B cell (primary cell): ENCODE results near the gene TTLL10. TPM values are rescaled to one million over a fixed set of nuclear protein-coding genes. Genes with fewer than 3 reads are reported as not detected.

ENCODE experiments used
- ATAC-seq: fragments of 200-7000 bp; cut with Tn5 transposase; one replicate; pipeline ENCODE4 v1.10.0; 2021; ENCODE audit warnings: low read depth, mild to moderate bottlenecking, moderate number of reproducible peaks, moderate library complexity
- CTCF ChIA-PET: fragments of 350-600 bp; sonication (Branson Sonifier 250); formaldehyde crosslinking; loops from one replicate; lab custom pipeline; 2021; ENCODE audit warnings: antibody characterized with exemption, inconsistent platforms; lab: Charles Lee
- POLR2A ChIA-PET: fragments of 350-600 bp; sonication (Branson Sonifier 250); formaldehyde crosslinking; loops from one replicate; lab custom pipeline; 2021; ENCODE audit warnings: antibody characterized with exemption; lab: Charles Lee
- DNase-seq: peaks from one replicate; pipeline ENCODE4 v3.0.0; 2013
- H2AFZ ChIP-seq: 2 replicates; pipeline ENCODE4 v1.6.1; 2012; ENCODE audit warnings: mild to moderate bottlenecking, low read depth, low read length; ENCODE audit not compliant: insufficient read depth, poor library complexity, severe bottlenecking
- H3K27ac ChIP-seq, 2 donors: 1 replicate in 1 of 2; 2 replicates in 1 of 2; pipeline ENCODE4 v1.5.1; 2012 to 2013; ENCODE audit warnings: low read length in 2 of 2, mild to moderate bottlenecking in 2 of 2, moderate library complexity in 1 of 2
- H3K27me3 ChIP-seq, 4 experiments: fragments of 200-600 bp in 1 of 4; sonication (generic) in 1 of 4; replicated peaks in 1 of 4; 1 replicate in 2 of 4; 2 replicates in 2 of 4; pipeline versions ENCODE4 v1.6.1 to v1.7.0; 2013 to 2016; ENCODE audit warnings: low read length in 3 of 4, mild to moderate bottlenecking in 2 of 4, mixed read lengths in 1 of 4, moderate library complexity in 1 of 4; ENCODE audit not compliant: insufficient read depth in 4 of 4, control insufficient read depth in 3 of 4; ENCODE audit errors: control extremely low read depth in 1 of 4
- H3K36me3 ChIP-seq, 2 experiments: replicated peaks in 1 of 2; 1 replicate in 1 of 2; 2 replicates in 1 of 2; pipeline versions ENCODE4 v1.6.1 to v1.7.1; 2013; ENCODE audit warnings: low read length in 1 of 2; ENCODE audit not compliant: insufficient read depth in 2 of 2, control insufficient read depth in 1 of 2; ENCODE audit errors: control extremely low read depth in 1 of 2, extremely low read depth in 1 of 2
- H3K4me1 ChIP-seq, 2 donors: fragments of 200-600 bp in 1 of 2; sonication (generic) in 1 of 2; 1 replicate in 1 of 2; 2 replicates in 1 of 2; pipeline versions ENCODE4 v1.5.1 to v1.6.1; 2013 to 2017; ENCODE audit warnings: low read length in 2 of 2; ENCODE audit not compliant: control insufficient read depth in 2 of 2, insufficient read depth in 2 of 2
- H3K4me2 ChIP-seq: replicated peaks from 2 replicates; pipeline ENCODE3; 2012; ENCODE audit warnings: mild to moderate bottlenecking, low read depth, low read length; ENCODE audit not compliant: poor library complexity, severe bottlenecking
- H3K4me3 ChIP-seq, 5 experiments: fragments of 200-600 bp in 1 of 5; sonication (generic) in 1 of 5; 1 replicate in 3 of 5; 2 replicates in 2 of 5; pipeline versions ENCODE4 v1.5.1 to v1.7.0; 2011 to 2016; ENCODE audit warnings: low read length in 4 of 5, mild to moderate bottlenecking in 4 of 5, low read depth in 2 of 5, control low read depth in 1 of 5, moderate library complexity in 1 of 5; ENCODE audit not compliant: insufficient read depth in 1 of 5; ENCODE audit errors: control extremely low read depth in 1 of 5, extremely low read depth in 1 of 5
- H3K79me2 ChIP-seq: fragments of 200-600 bp; sonication (generic); one replicate; pipeline ENCODE4 v1.6.0; 2016; ENCODE audit warnings: low read length; ENCODE audit not compliant: control insufficient read depth, insufficient read depth
- H3K9ac ChIP-seq: fragments of 200-600 bp; sonication (generic); 2 replicates; pipeline ENCODE4 v1.6.1; 2017; ENCODE audit warnings: mild to moderate bottlenecking, low read length, moderate library complexity
- H3K9me3 ChIP-seq, 3 donors: one replicate each; pipeline versions ENCODE4 v1.6.1 to v1.7.1; 2013; ENCODE audit warnings: low read length in 2 of 3; ENCODE audit not compliant: control insufficient read depth in 2 of 3, insufficient read depth in 1 of 3; ENCODE audit errors: control extremely low read depth in 1 of 3
- H4K20me1 ChIP-seq: 2 replicates; pipeline ENCODE4 v1.6.0; 2012; ENCODE audit warnings: mild to moderate bottlenecking, low read length; ENCODE audit not compliant: insufficient read depth, control insufficient read depth, poor library complexity, severe bottlenecking
- H3K27ac Mint-ChIP-seq: one replicate; pipeline ENCODE4 v1.8.0; 2021; ENCODE audit warnings: mixed read lengths
- H3K27me3 Mint-ChIP-seq: one replicate; pipeline ENCODE4 v1.8.0; 2021; ENCODE audit warnings: mixed read lengths
- H3K4me1 Mint-ChIP-seq: one replicate; pipeline ENCODE4 v1.8.0; 2021; ENCODE audit warnings: mixed read lengths
- H3K4me3 Mint-ChIP-seq: one replicate; pipeline ENCODE4 v1.8.0; 2021; ENCODE audit warnings: mixed read lengths
- H3K9me3 Mint-ChIP-seq: one replicate; pipeline ENCODE4 v1.8.0; 2022; ENCODE audit warnings: mixed read lengths; ENCODE audit not compliant: insufficient read depth
- CTCF ChIP-seq: fragments of 200-600 bp; IDR thresholded peaks from one replicate; pipeline ENCODE4 v1.8.0; 2022; ENCODE audit warnings: antibody characterized with exemption, mild to moderate bottlenecking
- EZH2 ChIP-seq: IDR thresholded peaks from 2 replicates; pipeline ENCODE4 v1.6.1; 2012; ENCODE audit warnings: borderline replicate concordance, low read depth, mild to moderate bottlenecking, moderate library complexity, low read length; ENCODE audit not compliant: insufficient read depth, poor library complexity, severe bottlenecking
- WGBS: methylation state at CpG from one replicate; pipeline ENCODE4 v1.1.5; 2013; ENCODE audit warnings: missing lambda C conversion rate; ENCODE audit not compliant: insufficient coverage; 5-methylcytosine and 5-hydroxymethylcytosine counted together
- intact Hi-C: fragments of 100-400 bp; cut with micrococcal nuclease; formaldehyde crosslinking; loops from one replicate; pipeline ENCODE4 v1.10.0; 2022
- polyA plus RNA-seq: library from polyadenylated mRNA; depleted of rRNA; stranded (reverse); fragments of >200 nt; gene quantifications from 2 replicates; pipeline ENCODE4 v1.2.3, GENCODE V29; 2012
- total RNA-seq, 2 donors: library from RNA; stranded (reverse); fragments of 120-200 nt in 1 of 2; gene quantifications; 1 replicate in 1 of 2; 2 replicates in 1 of 2; pipeline versions ENCODE4 v1.2.3 to v1.2.4, GENCODE V29; 2013 to 2022

The TTLL10 gene
- total and polyA plus RNA-seq, 2 donors (not counting 1 experiment from before 2014, with no cell fraction given) = 0.37 to 0.45 TPM

DNA sequence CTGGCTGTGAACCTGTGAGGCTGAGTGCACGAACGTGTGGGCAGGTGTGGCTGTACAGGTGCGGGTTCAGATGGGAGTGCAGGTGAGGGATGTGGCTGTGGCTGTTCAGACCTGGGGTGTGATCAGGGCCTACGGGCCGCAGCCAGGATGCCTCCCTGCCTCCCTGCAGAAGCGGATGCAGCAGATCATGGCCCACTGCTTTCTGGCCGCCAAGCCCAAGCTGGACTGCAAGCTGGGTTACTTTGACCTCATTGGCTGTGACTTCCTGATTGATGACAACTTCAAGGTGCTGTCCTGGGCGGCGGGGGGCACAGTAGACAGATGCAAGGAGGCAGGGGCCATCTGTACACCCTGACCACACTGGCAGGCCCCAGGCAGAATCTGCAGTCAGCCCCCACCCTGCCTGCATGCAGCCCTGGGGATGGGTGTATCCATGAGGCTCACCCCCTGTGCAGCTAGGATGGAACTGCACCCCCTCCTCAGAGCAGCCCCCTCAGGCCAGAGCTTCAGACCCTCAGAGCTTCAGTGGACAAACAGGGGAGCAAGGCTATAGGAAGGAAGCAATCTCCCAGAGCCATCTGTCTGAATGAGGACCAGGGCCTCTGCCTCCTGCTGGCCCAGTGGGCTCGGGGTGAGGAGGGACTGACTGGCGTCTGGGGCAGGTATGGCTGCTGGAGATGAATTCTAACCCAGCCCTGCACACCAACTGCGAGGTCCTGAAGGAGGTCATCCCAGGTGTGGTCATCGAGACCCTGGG lies 22.9 kb downstream of the TTLL10 start:
- no peaks in the 10 kb centered on the region for H3K27me3 Mint-ChIP-seq
- peaks cover 8% of the 10 kb centered on the region for H3K9me3 Mint-ChIP-seq
- Histone ChIP-seq H3K9me3 (peaks cover 1 to 24% (median 8%) of the 10 kb centered on the region in 3 donors), H3K4me1 (peaks cover 5 to 7% of the 10 kb centered on the region in 2 donors), H3K4me2 (no peak overlapping the region), H3K9ac (no peak overlapping the region), H4K20me1 (no peaks in the 10 kb centered on the region), H3K36me3 (no peaks in the 10 kb centered on the region), H2AFZ (no peak overlapping the region), H3K27ac (no peak overlapping the region), H3K4me3 (no peak overlapping the region), H3K27me3 (peaks cover 0 to 11% (median 5%) of the 10 kb centered on the region in 4 experiments), H3K79me2 (no peaks in the 10 kb centered on the region)
- WGBS = 83% methylated on average over 11 of the region's 13 CpGs
- intact Hi-C loops = no loop called here
- no peak overlapping the region for H3K4me3 Mint-ChIP-seq
- ChIA-PET POLR2A (no interaction called here), CTCF (interaction anchor here (0.9 to 1.7 kb wide), 3 partner anchors 10 to 74 kb away, joined by 3 to 6 read pairs (median 3); no protein-coding TSS in a partner anchor)
- H3K4me1 Mint-ChIP-seq = peaks cover 8% of the 10 kb centered on the region
- no peak for ATAC-seq
- TF ChIP-seq CTCF (no peak), EZH2 (no peak)
- DNase-seq = peak; percentile 15
- H3K27ac Mint-ChIP-seq = no peak overlapping the region

GRCh38 chr1:1197188-1197500 lies 23.5 kb downstream of the TTLL10 start:
- Mint-ChIP-seq H3K4me1 (peaks cover 8% of the 10 kb centered on the region), H3K27me3 (no peaks in the 10 kb centered on the region), H3K9me3 (peaks cover 8% of the 10 kb centered on the region), H3K27ac (no peak overlapping the region), H3K4me3 (no peak overlapping the region)
- WGBS = 88% methylated on average over 7 of the region's 8 CpGs
- no peaks in the 10 kb centered on the region for H3K36me3 ChIP-seq
- ATAC-seq (no peak), DNase-seq (no peak)
- no peak overlapping the region for H3K27ac ChIP-seq
- H3K4me2 ChIP-seq = no peak overlapping the region
- POLR2A ChIA-PET = no interaction called here
- H3K9me3 ChIP-seq = peaks cover 1 to 20% (median 5%) of the 10 kb centered on the region in 3 donors
- no peak overlapping the region for H3K4me3 ChIP-seq
- H3K9ac ChIP-seq = no peak overlapping the region
- CTCF ChIA-PET = no interaction called here
- intact Hi-C loops = no loop called here
- H3K27me3 ChIP-seq = peaks cover 0 to 10% (median 5%) of the 10 kb centered on the region in 4 experiments
- TF ChIP-seq CTCF (no peak), EZH2 (no peak)
- H3K79me2 ChIP-seq = no peaks in the 10 kb centered on the region
- H2AFZ ChIP-seq = no peak overlapping the region
- peaks cover 5 to 7% of the 10 kb centered on the region in 2 donors for H3K4me1 ChIP-seq
- no peaks in the 10 kb centered on the region for H4K20me1 ChIP-seq
